ENCODE measurements around the gene NPNT.

GRCh38 chr4:105990933-105991332 lies 95.7 kb downstream of the NPNT start:
- TF ChIP-seq EGR1 (IDR thresholded peaks at IDR 0.05) (no peak), CREB1 (IDR thresholded peaks at IDR 0.05; ENCODE audit: low read depth) (no peak), YY1 (IDR thresholded peaks at IDR 0.05; ENCODE audit: low read depth) (no peak), EP300 (IDR thresholded peaks at IDR 0.05; ENCODE audit: borderline replicate concordance) (peak; percentile 50; the same call in 1 of the 2 replicates), FOXM1 (IDR thresholded peaks at IDR 0.05; ENCODE audit: borderline replicate concordance, low read depth) (no peak), MAX (IDR thresholded peaks at IDR 0.05) (no peak), TAF1 (IDR thresholded peaks at IDR 0.05; ENCODE audit: low read depth) (no peak), REST (IDR thresholded peaks at IDR 0.05; ENCODE audit: low read depth) (no peak), RAD21 (IDR thresholded peaks at IDR 0.05; ENCODE audit: low read depth) (no peak), TEAD4 (IDR thresholded peaks at IDR 0.05) (no peak), CEBPB (IDR thresholded peaks at IDR 0.05) (no peak)

Measured in Ishikawa (cell line).